ENCODE results near the gene RHEB. TPM values are rescaled to one million over a fixed set of nuclear protein-coding genes. Genes with fewer than 3 reads are reported as not detected.
A peak's percentile ranks its signal among the peaks of the same experiment; 100 is the strongest.

The RHEB gene
- total and polyA plus RNA-seq, 2 of the 13 experiments (the other 11 are each of a cell fraction or from before 2014, with no cell fraction given): 55.0 to 77.6 TPM

GRCh38 chr7:151426441-151426903 is 93.2 kb downstream of the RHEB start (continued):
- TF ChIP-seq ZNF333 (CRISPR knock-in tag; IDR thresholded peaks at IDR 0.05; ENCODE audit: borderline replicate concordance) (no peak), NFATC3 (CRISPR knock-in tag; IDR thresholded peaks at IDR 0.05) (no peak), DR1 (CRISPR knock-in tag; IDR thresholded peaks at IDR 0.05) (no peak), PBX3 (CRISPR knock-in tag; IDR thresholded peaks at IDR 0.05; ENCODE audit: borderline replicate concordance) (no peak), KAT7 (CRISPR knock-in tag; IDR thresholded peaks at IDR 0.05; ENCODE audit: borderline replicate concordance) (no peak), RXRB (CRISPR knock-in tag; IDR thresholded peaks at IDR 0.05; ENCODE audit: borderline replicate concordance) (no peak), THAP8 (CRISPR knock-in tag; IDR thresholded peaks at IDR 0.05; ENCODE audit: borderline replicate concordance) (no peak)

- H3K79me2 ChIP-seq (ENCODE audit: insufficient read depth, low read length): no peaks in the 10 kb centered on the region
- ATAC-seq (no peak), FAIRE-seq (no peak), DNase-seq (ENCODE audit: low spot score) (no peak)
- ChIA-PET POLR2A (no interaction called here), CTCF (ENCODE audit: low intra/inter-chr PET ratio, low total read pairs) (no interaction called here)
- H4K20me1 ChIP-seq (ENCODE audit: insufficient read depth, low read length): peaks cover 2% of the 10 kb centered on the region; the same call in 1 of the 2 replicates
- H3K4me1 ChIP-seq (ENCODE audit: insufficient read depth, low read length): no peaks in the 10 kb centered on the region
- no TSS peak for BruUV-seq (replicated peaks)
- no peak overlapping the region for H2AFZ ChIP-seq (ENCODE audit: low read length)
- in situ Hi-C loops (cut with HindIII; ENCODE audit: extremely low pct_ligation_motif_present, low pct_unique_long_range_greater_than_20kb): no loop called here
- H3K9ac ChIP-seq (ENCODE audit: insufficient read depth, low read depth, low read length): no peak overlapping the region
- H3K4me3 ChIP-seq (replicated peaks in 1 of 3; ENCODE audit: insufficient read depth in 1 of 3, low read depth in 2 of 3, low read length in 3 of 3): no peak overlapping the region
- no peak overlapping the region for H3K27ac ChIP-seq (ENCODE audit: extremely low read length, insufficient read depth, low read length)
- WGBS (ENCODE audit: low lambda C conversion rate): 15% methylated on average over 7 of the region's 7 CpGs
- H3K36me3 ChIP-seq (replicated peaks in 1 of 2; ENCODE audit: control insufficient read depth in 1 of 2, insufficient read depth in 2 of 2, low read length in 2 of 2): no peaks in the 10 kb centered on the region
- H3K9me3 ChIP-seq (ENCODE audit: low read length): no peaks in the 10 kb centered on the region
- H3K4me2 ChIP-seq (ENCODE audit: low read depth, low read length): no peak overlapping the region
- TF ChIP-seq ELK4 (CRISPR knock-in tag; IDR thresholded peaks at IDR 0.05; ENCODE audit: borderline replicate concordance): no peak
- TF ChIP-seq CEBPB (IDR thresholded peaks at IDR 0.05; ENCODE audit: borderline replicate concordance, low read depth, low read length): peak; percentile 79
- TF ChIP-seq CEBPG (CRISPR knock-in tag; IDR thresholded peaks at IDR 0.05): peak; percentile 51; the same call in 1 of the 2 replicates
- intact Hi-C loops (cut with micrococcal nuclease; ENCODE audit: unreplicated experiment): no loop called here
- H3K27me3 ChIP-seq (ENCODE audit: control insufficient read depth in 1 of 2, insufficient read depth in 2 of 2, low read length in 2 of 2): peaks cover 7 to 40% of the 10 kb centered on the region in 2 experiments
Observed at GRCh38 chr7:151425670-151426440, 93.8 kb downstream of the RHEB start.

Data from HepG2 (cell line).